BLaER1 treated with 17β-estradiol and CSF1 and Interleukin-3, amounts not matched to agents 10 nM and 100 nM (cell line): ENCODE measurements around the gene MED15.

Experiments
- H3K27ac ChIP-seq, 11 experiments: shearing (Covaris generic); formaldehyde crosslinking; 2 replicates each; pipeline ENCODE4 v1.8.1; 2022
- H3K27me3 ChIP-seq, 11 experiments: shearing (Covaris generic); formaldehyde crosslinking; 2 replicates each; pipeline ENCODE4 v1.8.1; 2022
- H3K36me3 ChIP-seq, 11 experiments: shearing (Covaris generic); formaldehyde crosslinking; 2 replicates each; pipeline ENCODE4 v1.8.1; 2022
- H3K4me1 ChIP-seq, 10 experiments: shearing (Covaris generic); formaldehyde crosslinking; 2 replicates each; pipeline ENCODE4 v1.8.1; 2022
- H3K4me2 ChIP-seq, 11 experiments: shearing (Covaris generic); formaldehyde crosslinking; 2 replicates each; pipeline ENCODE4 v1.8.1; 2022
- H3K4me3 ChIP-seq, 10 experiments: shearing (Covaris generic); formaldehyde crosslinking; 2 replicates each; pipeline ENCODE4 v1.8.1; 2022
- H3K9ac ChIP-seq, 11 experiments: shearing (Covaris generic); formaldehyde crosslinking; 2 replicates each; pipeline ENCODE4 v1.8.1; 2022
- H3K9me3 ChIP-seq, 11 experiments: shearing (Covaris generic); formaldehyde crosslinking; replicated peaks in 1 of 11; 2 replicates each; pipeline ENCODE4 v1.8.1; 2022
- H4K20me1 ChIP-seq, 11 experiments: shearing (Covaris generic); formaldehyde crosslinking; 2 replicates each; pipeline ENCODE4 v1.8.1; 2022
- Cebpa-rat ChIP-seq, 11 experiments: shearing (Covaris generic); IDR thresholded peaks; 2 replicates each; pipeline ENCODE4 v1.8.1; 2022

The MED15 gene

GRCh38 chr22:20507253-20508066, at the start of gene MED15:
Gene MED15 (plus strand): TSS chr22:20507610. CDS start chr22:20507679, 69 bp downstream.
- no peak for TF ChIP-seq Cebpa-rat (IDR thresholded peaks at IDR 0.05)
- Histone ChIP-seq H3K4me2 (peak within 1 kb of the TSS; percentile 98 to 100 (median 99)), H3K27me3 (no peaks in the 10 kb centered on the region), H3K9ac (peak within 1 kb of the TSS; percentile 93 to 99 (median 97)), H3K4me3 (peak within 1 kb of the TSS; percentile 82 to 97 (median 92)), H3K4me1 (peaks cover 26 to 42% (median 38%) of the 10 kb centered on the region in 10 experiments), H3K36me3 (peaks cover 14 to 26% (median 23%) of the 10 kb centered on the region in 11 experiments; a peak in 18 of 22 replicates), H3K27ac (peak within 1 kb of the TSS; percentile 93 to 99 (median 96)), H3K9me3 (no peaks in the 10 kb centered on the region), H4K20me1 (peaks cover 30 to 47% (median 37%) of the 10 kb centered on the region in 11 experiments)

- H3K36me3 ChIP-seq, result peaks cover 5 to 44% (median 24%) of the 10 kb centered on the region in 11 experiments; a peak in 19 of 22 replicates
- no peak overlapping the region for H3K4me2 ChIP-seq
- no peaks in the 10 kb centered on the region for H3K9me3 ChIP-seq
- H4K20me1 ChIP-seq, result peaks cover 0 to 19% (median 0%) of the 10 kb centered on the region in 11 experiments; a peak in 4 of 22 replicates
- H3K27ac ChIP-seq, result no peak overlapping the region
- no peak overlapping the region for H3K4me3 ChIP-seq
- no peak for TF ChIP-seq Cebpa-rat (IDR thresholded peaks at IDR 0.05)
- peak overlapping the region in 1 of 11 experiments; percentile 8; a peak in 1 of 22 replicates for H3K9ac ChIP-seq
- H3K4me1 ChIP-seq, result peaks cover 15 to 44% (median 30%) of the 10 kb centered on the region in 10 experiments
- no peaks in the 10 kb centered on the region for H3K27me3 ChIP-seq
Observed at GRCh38 chr22:20458530-20459151, 48.8 kb upstream of the MED15 start.

GRCh38 chr22:20459152-20459542, 48.3 kb upstream of the MED15 start:
- no peaks in the 10 kb centered on the region for H3K9me3 ChIP-seq
- peaks cover 0 to 19% (median 0%) of the 10 kb centered on the region in 11 experiments; a peak in 4 of 22 replicates for H4K20me1 ChIP-seq
- no peak for TF ChIP-seq Cebpa-rat (IDR thresholded peaks at IDR 0.05)
- peaks cover 18 to 46% (median 34%) of the 10 kb centered on the region in 10 experiments for H3K4me1 ChIP-seq
- no peak overlapping the region for H3K27ac ChIP-seq
- no peak overlapping the region; a peak in 1 of 22 replicates for H3K9ac ChIP-seq
- no peak overlapping the region for H3K4me2 ChIP-seq
- no peak overlapping the region for H3K4me3 ChIP-seq
- no peaks in the 10 kb centered on the region for H3K27me3 ChIP-seq
- peaks cover 5 to 44% (median 24%) of the 10 kb centered on the region in 11 experiments; a peak in 19 of 22 replicates for H3K36me3 ChIP-seq

GRCh38 chr22:20459862-20460261, 47.5 kb upstream of the MED15 start:
- no peak for TF ChIP-seq Cebpa-rat (IDR thresholded peaks at IDR 0.05)
- H3K4me1 ChIP-seq, result peaks cover 20 to 46% (median 38%) of the 10 kb centered on the region in 10 experiments
- no peak overlapping the region for H3K4me3 ChIP-seq
- H3K4me2 ChIP-seq, result no peak overlapping the region
- peaks cover 10 to 47% (median 25%) of the 10 kb centered on the region in 11 experiments; a peak in 21 of 22 replicates for H3K36me3 ChIP-seq
- H3K9ac ChIP-seq, result 0 out of 22 replicates have a peak overlapping the region, but pooled peaks of 1 of the 11 experiments have one; percentile 3
- no peaks in the 10 kb centered on the region for H3K27me3 ChIP-seq
- no peaks in the 10 kb centered on the region for H3K9me3 ChIP-seq
- H4K20me1 ChIP-seq, result peaks cover 0 to 21% (median 0%) of the 10 kb centered on the region in 11 experiments; a peak in 4 of 22 replicates
- no peak overlapping the region for H3K27ac ChIP-seq

- H3K36me3 ChIP-seq, result peaks cover 4 to 32% (median 22%) of the 10 kb centered on the region in 11 experiments; a peak in 18 of 22 replicates
- no peaks in the 10 kb centered on the region for H3K27me3 ChIP-seq
- peaks cover 0 to 21% (median 0%) of the 10 kb centered on the region in 11 experiments; a peak in 4 of 22 replicates for H4K20me1 ChIP-seq
- no peak for TF ChIP-seq Cebpa-rat (IDR thresholded peaks at IDR 0.05)
- H3K27ac ChIP-seq, result peak overlapping the region in 9 of 11 experiments; percentile 61 to 87 (median 75); a peak in 18 of 22 replicates
- no peaks in the 10 kb centered on the region for H3K9me3 ChIP-seq
- peak overlapping the region in 8 of 11 experiments; percentile 47 to 65 (median 60); a peak in 15 of 22 replicates for H3K9ac ChIP-seq
- peaks cover 31 to 41% (median 37%) of the 10 kb centered on the region in 10 experiments for H3K4me1 ChIP-seq
- peak overlapping the region in 3 of 10 experiments; percentile 1 to 16 (median 14); a peak in 2 of 20 replicates for H3K4me3 ChIP-seq
- peak overlapping the region; percentile 70 to 97 (median 81) for H3K4me2 ChIP-seq
Observed at GRCh38 chr22:20463324-20464095, 43.9 kb upstream of the MED15 start.

- peaks cover 31 to 45% (median 41%) of the 10 kb centered on the region in 10 experiments for H3K4me1 ChIP-seq
- H3K27me3 ChIP-seq, result no peaks in the 10 kb centered on the region
- peak overlapping the region; percentile 70 to 97 (median 81) for H3K4me2 ChIP-seq
- peak overlapping the region in 9 of 11 experiments; percentile 61 to 87 (median 75); a peak in 18 of 22 replicates for H3K27ac ChIP-seq
- no peak for TF ChIP-seq Cebpa-rat (IDR thresholded peaks at IDR 0.05)
- peak overlapping the region in 8 of 11 experiments; percentile 25 to 65 (median 60); a peak in 14 of 22 replicates for H3K9ac ChIP-seq
- H3K36me3 ChIP-seq, result peaks cover 5 to 35% (median 24%) of the 10 kb centered on the region in 11 experiments; a peak in 19 of 22 replicates
- peak overlapping the region in 1 of 10 experiments; percentile 11; a peak in 1 of 20 replicates for H3K4me3 ChIP-seq
- peaks cover 0 to 16% (median 0%) of the 10 kb centered on the region in 11 experiments; a peak in 3 of 22 replicates for H4K20me1 ChIP-seq
- no peaks in the 10 kb centered on the region for H3K9me3 ChIP-seq
Observed at GRCh38 chr22:20464096-20464614, 43.3 kb upstream of the MED15 start.

GRCh38 chr22:20464912-20465758, 42.3 kb upstream of the MED15 start:
- TF ChIP-seq Cebpa-rat (IDR thresholded peaks at IDR 0.05), result no peak
- H3K4me2 ChIP-seq, result peak overlapping the region; percentile 70 to 97 (median 81)
- H3K4me3 ChIP-seq, result no peak overlapping the region
- peaks cover 0 to 14% (median 0%) of the 10 kb centered on the region in 11 experiments; a peak in 2 of 22 replicates for H4K20me1 ChIP-seq
- H3K36me3 ChIP-seq, result peaks cover 4 to 35% (median 22%) of the 10 kb centered on the region in 11 experiments; a peak in 19 of 22 replicates
- H3K4me1 ChIP-seq, result peaks cover 31 to 46% (median 41%) of the 10 kb centered on the region in 10 experiments
- H3K27me3 ChIP-seq, result no peaks in the 10 kb centered on the region
- H3K9me3 ChIP-seq, result no peaks in the 10 kb centered on the region
- peak overlapping the region in 7 of 11 experiments; percentile 66 to 87 (median 78); a peak in 10 of 22 replicates for H3K27ac ChIP-seq
- H3K9ac ChIP-seq, result peak overlapping the region in 3 of 11 experiments; percentile 48 to 62 (median 60); a peak in 1 of 22 replicates
